GM19372 (cell line): ENCODE data around the gene GNAT2.

Experiments used
- ATAC-seq: cut with Tn5 transposase; IDR thresholded peaks from one replicate; pipeline ENCODE4 v1.9.1; 2021; ENCODE audit warnings: mild to moderate bottlenecking, low read depth, moderate library complexity; ENCODE audit not compliant: unreplicated experiment

GNAT2 gene

GRCh38 chr1:109643385-109644230 is 24.2 kb upstream of the GNAT2 start:
- ATAC-seq = no peak

DNA sequence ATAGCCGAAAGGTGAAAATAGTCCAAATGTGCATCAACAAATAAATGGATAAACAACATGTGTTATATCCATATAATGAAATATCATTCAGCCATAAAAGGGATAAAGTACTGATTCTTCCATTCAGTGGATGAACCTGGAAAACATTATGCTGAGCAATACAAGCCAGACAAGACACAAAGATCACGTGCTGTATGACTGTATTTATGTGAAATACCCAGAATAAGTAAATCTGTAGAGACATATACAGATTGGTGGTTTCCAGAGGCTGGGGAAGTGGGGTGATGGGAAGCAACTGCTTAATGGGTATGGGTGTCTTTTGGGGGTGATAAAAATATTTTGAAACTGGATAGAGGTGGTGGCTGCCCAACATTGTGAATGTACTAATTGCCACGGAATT is 23.2 kb upstream of the GNAT2 start:
- ATAC-seq = no peak

GRCh38 chr1:109641861-109642260 is 22.4 kb upstream of the GNAT2 start:
- ATAC-seq = no peak

DNA sequence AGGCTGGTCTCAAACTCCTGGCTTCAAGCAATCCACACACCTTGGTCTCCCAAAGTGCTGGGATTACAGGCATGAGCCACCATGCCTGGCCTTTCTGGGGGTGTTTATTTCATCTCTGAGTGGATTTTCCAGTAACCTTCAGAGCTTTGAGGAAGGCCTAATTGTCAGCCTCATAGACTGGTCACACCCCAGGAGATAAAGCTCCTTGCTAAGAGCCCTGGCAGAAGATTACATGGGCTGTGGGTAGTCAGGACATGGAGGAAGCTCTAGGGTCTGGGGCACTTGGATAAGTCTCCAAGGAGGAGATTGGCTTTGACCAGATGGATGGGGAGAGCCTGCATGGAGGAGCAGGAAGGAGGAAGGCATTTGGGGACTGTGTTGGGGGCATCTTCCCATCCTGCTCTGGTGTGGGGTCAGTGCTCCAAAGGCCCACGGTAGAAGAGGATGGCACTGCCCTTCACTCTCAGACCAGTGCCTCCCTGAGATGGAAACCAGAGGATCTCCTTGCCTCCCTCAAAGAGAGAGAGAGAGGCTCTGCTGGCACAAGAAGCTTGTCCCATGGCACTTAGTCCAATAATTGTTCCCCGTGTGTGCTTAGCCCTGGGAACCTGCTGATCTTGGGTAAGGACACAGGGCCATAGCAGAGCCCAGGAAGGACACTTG is 21.8 kb upstream of the GNAT2 start:
- no peak for ATAC-seq

DNA sequence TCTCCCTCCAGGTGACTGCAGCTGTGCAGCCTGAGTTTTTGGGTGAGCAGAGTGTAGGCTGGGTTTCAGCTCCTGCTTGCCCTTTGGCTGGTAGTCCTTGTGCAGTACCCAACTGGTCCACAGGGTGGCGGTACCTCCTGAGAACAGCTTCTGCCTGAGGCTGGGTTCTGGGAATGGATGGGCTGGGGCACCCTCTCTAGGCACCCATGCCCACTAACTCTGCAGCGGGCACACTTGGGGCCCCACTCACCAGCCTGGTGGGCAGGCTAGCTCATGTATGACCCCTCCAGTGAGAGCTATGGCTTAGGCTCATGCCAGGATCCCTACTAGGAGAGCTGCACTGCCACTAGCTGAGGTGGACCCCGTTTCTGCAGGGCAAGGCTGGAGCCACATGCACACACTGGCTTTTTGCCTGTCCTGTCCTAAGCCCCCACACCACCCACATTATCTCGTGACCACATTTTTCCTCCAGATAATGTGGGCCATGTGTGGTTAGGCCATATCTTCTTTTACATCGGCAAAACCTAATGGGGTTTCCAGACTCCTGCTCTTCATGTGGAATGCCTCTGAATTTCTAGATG is 21.0 kb upstream of the GNAT2 start:
- no peak for ATAC-seq

- ATAC-seq = no peak
Observed at GRCh38 chr1:109639841-109640184, 20.4 kb upstream of the GNAT2 start.

- no peak for ATAC-seq
Observed at GRCh38 chr1:109639063-109639840, 19.8 kb upstream of the GNAT2 start.

GRCh38 chr1:109637446-109637845 is 18.0 kb upstream of the GNAT2 start:
- no peak for ATAC-seq

DNA sequence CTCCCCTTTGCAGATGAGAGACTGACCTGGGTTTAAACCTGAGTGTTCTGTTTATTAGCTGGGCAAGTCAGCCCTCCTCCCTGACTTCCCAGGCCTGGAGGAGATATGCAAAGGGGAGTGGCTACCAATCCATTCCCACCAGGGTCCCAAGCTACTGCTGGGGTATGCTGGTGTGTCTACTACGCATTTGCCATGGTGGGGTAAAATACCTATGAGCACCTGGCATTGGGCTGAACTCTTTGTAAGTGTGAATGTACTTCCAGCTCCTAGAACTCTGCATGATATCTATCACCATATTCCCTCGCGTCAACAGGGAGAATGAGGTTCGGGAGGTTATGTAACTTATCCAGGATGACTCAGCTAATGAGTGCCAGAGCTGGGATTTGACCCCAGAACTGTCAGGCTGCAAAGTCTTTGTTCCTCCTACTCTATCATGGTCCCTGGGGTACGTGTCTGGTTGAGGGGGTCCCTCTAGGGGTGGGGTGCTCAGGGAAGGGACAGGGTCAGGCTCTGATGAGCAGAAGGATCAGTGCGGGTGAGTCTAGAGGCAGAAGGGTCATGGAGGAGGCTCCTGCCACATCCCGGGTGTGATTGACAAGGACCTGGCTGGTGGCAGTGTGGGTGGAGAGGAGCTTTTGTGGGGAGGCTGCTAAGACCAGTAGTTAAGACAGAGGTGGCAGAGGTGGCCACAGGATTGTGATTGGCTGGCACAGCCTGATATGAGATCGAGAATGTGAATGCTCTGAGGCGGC is 17.0 kb upstream of the GNAT2 start:
- ATAC-seq = no peak

DNA sequence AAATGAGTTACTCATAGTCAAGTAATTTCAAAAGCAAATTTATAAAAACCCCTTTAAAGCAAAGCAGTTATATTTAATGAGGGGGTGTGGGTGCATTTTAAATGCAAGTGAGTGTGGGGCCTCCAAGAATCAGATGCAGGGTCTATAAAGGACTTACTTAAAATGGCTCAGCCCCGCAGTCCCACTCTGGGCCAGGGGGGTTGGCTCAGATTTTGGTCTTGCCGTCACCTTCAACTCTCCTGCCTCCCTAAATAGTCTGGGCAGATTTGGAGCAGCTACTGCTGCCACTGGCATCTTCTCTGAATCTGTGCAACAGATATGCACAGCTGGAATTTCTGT is 16.4 kb upstream of the GNAT2 start:
- no peak for ATAC-seq

- no peak for ATAC-seq
Observed at GRCh38 chr1:109634771-109635750, 15.6 kb upstream of the GNAT2 start.

- no peak for ATAC-seq
Observed at GRCh38 chr1:109634292-109634691, 14.9 kb upstream of the GNAT2 start.

GRCh38 chr1:109632671-109633346 is 13.4 kb upstream of the GNAT2 start:
- ATAC-seq = no peak

- ATAC-seq = no peak
Observed at GRCh38 chr1:109631513-109632505, 12.4 kb upstream of the GNAT2 start.

- no peak for ATAC-seq
Observed at GRCh38 chr1:109630898-109631512, 11.6 kb upstream of the GNAT2 start.

GRCh38 chr1:109630081-109630897 is 10.9 kb upstream of the GNAT2 start:
- ATAC-seq = no peak
